Germinal center (tissue), 1 donor: ENCODE results near the gene CALHM3.

ENCODE experiments used
- DNase-seq: peaks from one replicate; pipeline ENCODE4 v3.0.0; 2012; ENCODE audit warnings: mixed read lengths, low spot score

CALHM3 gene

GRCh38 chr10:103474077-103474476 lies 5.0 kb downstream of the CALHM3 start:
- no peak for DNase-seq

GRCh38 chr10:103473261-103473671 lies 5.8 kb downstream of the CALHM3 start:
- no peak for DNase-seq

GRCh38 chr10:103472005-103472404 lies 7.0 kb downstream of the CALHM3 start:
- DNase-seq: peak; percentile 65

- peak; percentile 70 for DNase-seq
Measured at GRCh38 chr10:103470761-103471653, 8.0 kb downstream of the CALHM3 start.

- DNase-seq: no peak
Measured at GRCh38 chr10:103469201-103469600, 9.8 kb downstream of the CALHM3 start.

- no peak for DNase-seq
Measured at GRCh38 chr10:103467406-103467805, 11.6 kb downstream of the CALHM3 start.

GRCh38 chr10:103466734-103467133 lies 12.3 kb downstream of the CALHM3 start:
- no peak for DNase-seq

- no peak for DNase-seq
Measured at GRCh38 chr10:103465411-103466179, 13.4 kb downstream of the CALHM3 start.

- DNase-seq: no peak
Measured at GRCh38 chr10:103463499-103463898, 15.5 kb downstream of the CALHM3 start.

- no peak for DNase-seq
Measured at GRCh38 chr10:103459615-103460014, 19.4 kb downstream of the CALHM3 start.

GRCh38 chr10:103458720-103459119 lies 20.3 kb downstream of the CALHM3 start, which contains the start of gene CALHM1:
CALHM1 (minus strand) TSS chr10:103458900; CDS start chr10:103458751, 149 bp downstream.
- DNase-seq: peak; percentile 47

GRCh38 chr10:103457896-103458583 lies 21.0 kb downstream of the CALHM3 start:
- no peak for DNase-seq

GRCh38 chr10:103457176-103457712 lies 21.8 kb downstream of the CALHM3 start:
- no peak for DNase-seq

- DNase-seq: no peak
Measured at GRCh38 chr10:103456074-103456660, 22.9 kb downstream of the CALHM3 start.

- DNase-seq: no peak
Measured at GRCh38 chr10:103455235-103455634, 23.8 kb downstream of the CALHM3 start.

- no peak for DNase-seq
Measured at GRCh38 chr10:103454026-103454425, 25.0 kb downstream of the CALHM3 start.

GRCh38 chr10:103452506-103453230 lies 26.4 kb downstream of the CALHM3 start:
- no peak for DNase-seq

- DNase-seq: peak; percentile 85
Measured at GRCh38 chr10:103451831-103452505, 27.1 kb downstream of the CALHM3 start, which contains the start of gene CALHM2. CALHM2 (minus strand) TSS chr10:103452370; CDS start chr10:103449941, 2,429 bp downstream.

GRCh38 chr10:103451091-103451813 lies 27.8 kb downstream of the CALHM3 start:
- peak; percentile 35 for DNase-seq
